Activated CD8-positive, alpha-beta memory T cell treated with anti-CD3 and anti-CD28 coated beads, Interleukin-2, amount 50 U/mL, for 24 hours (primary cell): ENCODE measurements around the gene FNDC3B.

Experiments used
- DNase-seq: peaks from one replicate; pipeline ENCODE4 v3.0.0-alpha.2; 2020; ENCODE audit errors: extremely low read depth

The FNDC3B gene

DNA sequence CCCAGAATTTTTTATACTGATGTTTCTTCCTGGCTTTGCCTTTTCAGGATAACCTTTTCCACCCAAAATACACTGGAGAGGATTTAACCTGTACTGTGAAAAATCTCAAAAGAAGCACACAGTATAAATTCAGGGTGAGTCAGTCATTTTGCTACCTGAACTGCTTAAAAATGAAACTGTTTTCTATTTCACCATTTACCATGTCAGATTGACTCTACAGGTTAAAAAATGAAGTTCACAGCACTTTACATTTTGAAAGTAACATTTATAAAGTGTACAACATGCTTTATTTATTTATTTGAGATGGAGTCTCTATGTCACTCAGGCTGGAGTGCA is 293.6 kb downstream of the FNDC3B start:
- DNase-seq = no peak

DNA sequence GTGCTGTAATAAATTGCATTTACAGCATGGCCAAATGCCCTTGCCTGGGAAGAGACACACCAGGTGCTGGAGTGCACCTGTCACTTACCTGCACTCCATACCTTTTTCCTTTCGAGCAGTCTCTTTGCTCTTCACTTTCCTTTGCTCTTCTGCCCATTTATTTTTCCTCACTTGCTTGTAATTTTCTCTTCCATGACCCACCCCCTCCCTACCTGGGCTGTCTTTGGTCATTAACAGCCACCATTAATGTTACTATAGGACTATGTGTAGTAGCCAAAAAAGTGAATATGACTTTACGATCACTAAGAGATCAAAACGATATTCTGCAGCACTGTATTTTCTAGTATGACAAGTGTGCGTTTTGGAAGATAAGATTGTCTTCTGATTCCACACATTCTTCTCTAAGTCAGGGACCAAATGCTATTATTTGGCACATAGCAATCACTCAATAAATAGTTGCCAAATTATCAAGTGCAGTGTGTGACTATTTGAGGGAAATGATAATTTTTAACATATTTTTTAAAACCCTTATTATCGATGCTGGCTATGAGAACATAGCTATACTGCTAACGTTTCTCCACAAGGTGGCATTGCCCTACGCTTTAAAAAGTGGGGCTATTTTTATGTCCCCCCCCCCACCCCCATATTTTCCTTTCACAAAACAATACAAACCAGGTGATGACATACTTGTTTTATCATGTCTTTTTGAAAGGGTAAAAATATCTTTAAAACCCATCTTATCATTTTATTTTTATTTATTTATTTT is 294.5 kb downstream of the FNDC3B start:
- no peak for DNase-seq

DNA sequence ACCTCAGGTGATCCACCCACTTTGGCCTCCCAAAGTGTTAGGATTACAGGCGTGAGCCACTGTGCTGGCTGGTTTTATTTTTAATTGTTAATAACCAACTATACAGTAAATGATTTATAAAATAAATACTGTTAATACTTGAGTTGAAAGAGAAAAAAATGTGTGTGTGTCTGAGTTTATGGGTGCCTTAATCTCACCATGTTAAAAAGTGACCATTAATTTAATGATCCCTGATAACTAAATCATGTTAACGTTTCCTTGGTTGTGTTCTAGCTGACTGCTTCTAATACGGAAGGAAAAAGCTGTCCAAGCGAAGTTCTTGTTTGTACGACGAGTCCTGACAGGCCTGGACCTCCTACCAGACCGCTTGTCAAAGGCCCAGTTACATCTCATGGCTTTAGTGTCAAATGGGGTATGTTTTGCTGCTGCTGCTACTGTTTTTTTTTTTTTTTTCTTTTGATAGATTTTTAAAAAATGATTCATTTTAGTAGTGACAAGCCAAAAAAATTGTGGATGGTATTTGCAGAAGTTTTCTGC is 295.4 kb downstream of the FNDC3B start:
- DNase-seq = no peak

DNA sequence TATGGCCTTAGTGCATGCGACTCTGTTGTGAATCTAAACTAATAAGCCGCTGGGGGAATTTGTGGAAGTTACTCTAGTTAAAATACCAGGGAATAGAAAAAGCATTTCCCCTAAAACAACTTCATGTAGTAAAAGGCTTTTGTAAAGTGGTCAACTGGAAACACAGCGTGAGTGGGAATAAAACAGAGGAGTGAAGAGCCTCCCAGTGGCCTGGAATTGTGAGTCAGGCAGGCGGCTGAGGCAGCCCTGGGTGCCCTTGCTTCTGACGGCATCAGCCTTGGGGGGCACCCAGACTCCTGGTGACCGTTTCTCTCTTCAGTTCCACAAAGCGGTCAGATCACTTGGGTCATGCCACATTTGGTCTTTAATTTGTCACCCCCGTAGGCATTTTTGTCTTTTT is 300.5 kb downstream of the FNDC3B start:
- no peak for DNase-seq

DNA sequence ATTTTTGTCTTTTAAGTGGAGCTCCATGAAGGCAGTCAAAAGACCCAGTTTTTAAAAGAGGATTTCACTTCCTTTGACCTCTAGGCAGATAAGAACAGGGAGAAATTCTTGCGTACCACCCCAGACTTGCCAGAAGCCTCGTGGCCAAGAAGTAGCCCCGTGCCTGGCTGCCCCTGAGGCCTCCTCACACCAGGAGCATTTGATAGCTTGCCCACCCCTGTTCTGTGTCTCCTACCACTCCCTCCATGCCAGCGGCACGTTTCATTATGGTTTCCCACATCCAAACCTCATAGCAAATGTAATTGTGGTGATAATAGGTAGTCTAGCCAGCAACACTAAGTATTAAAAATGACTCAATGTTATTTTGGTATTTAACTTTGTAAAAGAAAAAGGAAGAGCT is 301.2 kb downstream of the FNDC3B start:
- DNase-seq = no peak

DNA sequence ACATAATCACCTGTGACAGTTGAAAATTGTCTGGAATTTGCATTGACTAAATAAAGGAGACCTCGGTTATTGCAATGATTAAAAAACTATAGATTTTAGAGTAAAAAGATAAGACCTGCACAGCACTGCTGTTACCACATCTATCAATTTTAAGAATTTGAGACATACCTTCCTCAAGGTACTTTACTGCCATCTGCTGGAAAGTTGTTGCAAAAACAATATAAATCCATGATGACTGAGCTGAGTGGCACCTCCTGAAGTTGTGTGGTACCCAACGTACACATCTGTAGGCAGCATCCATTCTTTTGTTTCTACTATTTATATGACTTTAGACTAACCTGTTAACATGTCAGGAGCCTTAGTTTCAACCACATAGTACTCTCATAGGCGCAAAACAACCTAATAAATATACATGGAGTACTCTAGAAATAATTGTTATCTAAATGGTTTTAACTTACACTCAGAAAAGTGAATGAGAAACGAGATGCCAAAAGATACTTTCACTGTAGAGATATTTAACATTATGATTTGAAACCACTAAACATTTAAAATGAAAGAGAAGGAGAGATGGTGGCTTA is 302.2 kb downstream of the FNDC3B start:
- no peak for DNase-seq

DNA sequence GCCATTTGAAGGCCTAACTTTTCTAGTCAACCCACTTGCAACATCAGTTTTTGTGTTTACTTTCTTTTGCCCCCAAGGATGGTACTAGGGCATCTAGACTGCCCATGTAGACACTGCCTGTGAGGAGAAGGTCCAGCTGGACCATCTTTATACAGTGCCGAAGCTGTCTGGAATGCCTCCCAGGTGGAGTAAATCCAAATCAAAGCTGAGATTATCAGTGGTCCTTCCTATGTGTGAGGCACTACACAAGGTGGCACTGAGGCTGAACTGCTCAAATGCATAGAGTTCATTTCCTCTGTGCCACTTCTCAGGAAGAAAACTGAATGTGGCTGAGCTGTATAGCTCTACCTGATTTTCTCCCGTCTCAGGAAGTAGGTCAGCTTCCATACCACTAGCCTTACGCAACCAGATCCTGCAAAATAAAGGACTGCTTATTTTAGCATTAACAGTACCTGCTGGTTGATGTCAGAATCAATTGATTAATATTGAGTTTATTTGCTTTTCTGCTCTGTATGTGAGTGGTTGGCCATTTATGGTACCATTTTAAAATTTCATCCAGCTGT is 302.8 kb downstream of the FNDC3B start:
- no peak for DNase-seq

DNA sequence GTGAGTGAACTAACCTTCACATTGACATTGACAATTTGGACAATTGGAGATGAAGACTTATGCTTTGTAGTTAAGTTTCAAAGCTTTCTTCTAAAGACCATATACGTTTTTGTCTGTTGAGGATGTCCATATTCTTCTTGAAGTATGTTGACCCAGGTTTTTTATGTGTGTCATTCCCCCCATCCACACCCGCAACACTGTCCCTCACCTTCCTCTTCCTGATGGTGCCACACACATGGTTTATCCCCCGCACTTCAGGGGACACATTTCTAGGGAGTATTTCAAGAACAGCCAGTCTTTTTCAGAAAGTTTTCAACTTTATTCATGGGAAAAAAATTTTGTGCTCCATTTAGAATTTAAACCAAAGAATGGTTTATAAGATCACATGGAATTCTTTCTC is 303.7 kb downstream of the FNDC3B start:
- DNase-seq = no peak

DNA sequence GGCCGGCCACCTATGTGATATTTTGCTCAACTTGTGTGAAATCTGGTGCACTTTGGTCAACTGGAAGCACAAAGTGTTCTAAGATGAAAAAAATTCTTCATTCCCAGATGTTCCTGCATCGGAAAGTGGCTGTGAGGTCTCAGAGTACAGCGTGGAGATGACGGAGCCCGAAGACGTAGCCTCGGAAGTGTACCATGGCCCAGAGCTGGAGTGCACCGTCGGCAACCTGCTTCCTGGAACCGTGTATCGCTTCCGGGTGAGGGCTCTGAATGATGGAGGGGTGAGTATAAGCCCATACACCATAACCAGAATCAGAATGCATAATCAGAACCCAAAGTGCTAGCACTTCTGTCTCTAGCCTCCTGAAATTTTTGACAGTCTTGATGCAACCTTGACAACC is 304.6 kb downstream of the FNDC3B start:
- no peak for DNase-seq

DNA sequence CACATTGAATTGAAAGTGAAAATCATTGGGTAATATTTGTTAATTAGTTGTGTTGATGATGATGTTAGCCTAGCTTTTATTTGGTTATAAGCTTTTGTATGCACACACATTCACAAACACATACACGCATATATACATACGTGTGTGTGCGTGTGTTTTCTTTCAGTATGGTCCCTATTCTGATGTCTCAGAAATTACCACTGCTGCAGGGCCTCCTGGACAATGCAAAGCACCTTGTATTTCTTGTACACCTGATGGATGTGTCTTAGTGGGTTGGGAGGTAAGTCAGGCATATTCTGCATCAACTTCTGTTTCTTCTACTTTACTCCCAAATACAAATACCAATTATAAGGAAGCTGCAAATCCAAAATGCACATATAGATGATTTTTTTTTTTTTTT is 306.8 kb downstream of the FNDC3B start:
- DNase-seq = no peak

DNA sequence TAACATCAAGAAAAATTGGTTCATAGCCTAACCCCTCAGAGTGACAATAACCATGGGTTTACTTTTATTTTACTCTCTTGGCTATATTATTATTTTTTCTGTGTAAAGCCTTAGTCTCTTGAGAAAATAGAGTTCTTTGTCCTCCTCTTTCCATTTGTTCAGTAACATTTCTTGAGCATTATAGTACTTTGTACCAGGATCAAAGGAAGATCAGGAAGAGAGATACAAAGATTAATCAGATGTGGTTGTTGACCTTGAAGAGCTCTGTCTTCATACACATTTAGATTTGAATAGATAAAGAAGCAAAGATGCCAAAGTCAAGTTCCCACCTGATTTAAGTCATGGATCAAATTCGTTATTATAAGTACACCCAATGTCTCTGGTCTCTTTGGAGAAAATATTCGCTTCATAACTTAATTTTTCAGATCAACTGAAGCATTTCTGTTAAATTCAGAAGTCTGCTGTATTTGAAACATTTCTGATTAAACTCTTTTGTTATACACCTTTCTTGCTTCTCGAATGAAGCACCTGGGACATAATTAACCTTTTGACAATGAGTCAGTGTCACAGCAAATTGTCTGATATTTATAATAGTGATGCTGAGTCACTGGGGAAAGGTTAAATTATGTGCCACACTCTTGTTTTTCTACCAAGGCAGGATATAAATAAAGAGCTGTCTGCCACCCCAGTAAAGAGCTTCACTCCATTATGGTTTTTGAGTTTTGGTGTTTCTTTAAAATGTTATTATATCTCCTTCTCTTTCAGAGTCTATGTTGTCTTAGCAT is 308.7 kb downstream of the FNDC3B start:
- no peak for DNase-seq

DNA sequence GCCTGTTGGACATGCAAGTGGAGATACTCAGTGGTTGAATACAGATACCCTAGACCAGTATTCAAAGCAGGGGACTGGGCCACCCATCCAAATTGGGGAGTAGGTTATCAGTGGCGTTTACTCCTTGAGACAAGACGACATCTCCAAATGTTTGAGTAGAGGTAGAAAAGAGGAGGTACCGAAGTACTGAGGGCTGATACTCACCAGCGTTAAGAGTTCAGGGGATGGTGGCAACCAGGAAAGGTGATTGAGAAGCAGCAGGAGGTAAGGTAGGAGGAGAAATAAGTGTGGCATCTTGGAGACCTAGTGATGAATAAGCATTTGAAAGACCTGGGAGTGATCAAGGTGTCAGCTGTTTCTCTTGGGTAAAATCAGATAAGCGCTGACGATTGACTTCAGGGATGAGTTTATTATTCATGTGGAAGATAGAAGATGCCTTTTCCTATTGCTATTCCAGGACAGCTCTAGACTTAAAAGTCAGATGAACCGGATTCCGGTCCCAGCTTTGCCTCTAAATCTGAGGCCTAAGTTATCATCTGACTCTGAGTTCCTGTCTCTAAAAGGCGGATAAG is 312.6 kb downstream of the FNDC3B start:
- DNase-seq = no peak

DNA sequence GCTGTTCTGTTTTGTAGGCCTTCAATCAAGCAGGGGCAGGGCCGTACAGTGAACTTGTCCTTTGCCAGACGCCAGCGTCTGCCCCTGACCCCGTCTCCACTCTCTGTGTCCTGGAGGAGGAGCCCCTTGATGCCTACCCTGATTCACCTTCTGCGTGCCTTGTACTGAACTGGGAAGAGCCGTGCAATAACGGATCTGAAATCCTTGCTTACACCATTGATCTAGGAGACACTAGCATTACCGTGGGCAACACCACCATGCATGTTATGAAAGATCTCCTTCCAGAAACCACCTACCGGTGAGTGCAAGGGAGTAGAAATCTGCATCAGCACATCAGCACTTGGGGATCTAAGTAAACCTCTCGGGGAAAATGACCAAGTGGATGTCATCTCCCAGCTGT is 313.4 kb downstream of the FNDC3B start:
- DNase-seq = no peak

DNA sequence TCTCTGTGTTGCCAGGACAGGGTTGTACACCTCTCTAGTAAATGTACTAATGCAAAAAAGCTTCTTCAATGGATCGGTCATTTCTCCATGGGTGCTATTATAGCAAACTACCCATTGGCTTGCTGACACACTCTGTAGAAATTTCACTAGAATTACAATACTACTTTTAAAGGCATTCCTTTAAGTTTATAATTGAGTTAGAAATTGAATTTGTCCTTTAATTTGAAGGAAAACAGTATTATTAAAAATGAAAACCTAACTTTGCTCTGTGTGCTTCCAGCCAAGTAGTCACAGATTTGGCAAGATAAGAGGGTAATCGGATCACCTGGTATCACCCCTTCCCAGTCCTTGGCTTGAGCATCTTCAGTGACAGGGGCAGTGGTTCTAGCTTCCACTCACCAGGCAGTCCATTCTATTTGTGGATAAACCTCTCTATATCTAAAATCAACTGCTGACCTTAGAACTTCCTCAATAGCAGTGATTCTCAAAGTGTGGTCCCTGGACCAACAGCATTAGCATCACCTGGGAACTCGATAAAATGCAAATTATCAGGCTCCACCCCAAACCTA is 315.6 kb downstream of the FNDC3B start:
- DNase-seq = no peak

DNA sequence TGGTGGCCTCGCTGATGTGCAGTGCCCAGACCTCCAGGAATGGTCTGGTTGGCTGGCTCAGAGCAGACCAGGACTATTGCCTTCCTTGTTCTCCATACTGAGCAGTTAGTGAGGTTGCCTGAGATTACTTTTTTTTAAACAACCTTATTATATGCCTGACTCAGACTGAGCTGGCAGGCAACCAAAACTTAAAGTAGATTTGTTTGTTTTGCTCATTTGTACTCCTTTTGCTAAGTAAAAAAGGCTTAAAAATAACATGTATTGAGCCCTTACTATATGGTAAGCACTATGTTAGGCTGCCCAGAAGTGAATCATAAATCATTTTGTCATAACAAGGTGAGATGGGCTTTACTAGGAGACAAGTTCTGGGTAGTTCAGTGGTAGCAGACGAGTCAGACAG is 316.5 kb downstream of the FNDC3B start:
- no peak for DNase-seq

DNA sequence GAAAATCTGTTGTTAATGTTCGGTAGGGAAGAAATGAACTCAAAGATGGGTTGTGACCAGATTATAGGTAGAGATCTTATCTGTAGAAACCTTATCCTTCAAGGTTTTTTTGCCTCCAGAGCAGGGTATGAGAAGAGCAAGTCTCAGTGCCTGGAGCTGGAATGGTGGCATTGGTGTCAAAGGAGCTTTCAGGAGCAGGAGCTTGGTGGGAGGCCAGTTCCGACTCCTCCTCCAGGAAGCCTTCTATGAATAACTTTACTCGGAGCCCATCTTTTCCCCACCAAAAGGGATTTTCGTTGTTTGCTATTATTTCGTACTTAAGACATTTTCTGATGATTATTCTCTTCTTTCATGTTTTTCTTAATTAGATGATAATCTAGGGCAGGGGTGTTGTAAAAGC is 317.0 kb downstream of the FNDC3B start:
- no peak for DNase-seq

DNA sequence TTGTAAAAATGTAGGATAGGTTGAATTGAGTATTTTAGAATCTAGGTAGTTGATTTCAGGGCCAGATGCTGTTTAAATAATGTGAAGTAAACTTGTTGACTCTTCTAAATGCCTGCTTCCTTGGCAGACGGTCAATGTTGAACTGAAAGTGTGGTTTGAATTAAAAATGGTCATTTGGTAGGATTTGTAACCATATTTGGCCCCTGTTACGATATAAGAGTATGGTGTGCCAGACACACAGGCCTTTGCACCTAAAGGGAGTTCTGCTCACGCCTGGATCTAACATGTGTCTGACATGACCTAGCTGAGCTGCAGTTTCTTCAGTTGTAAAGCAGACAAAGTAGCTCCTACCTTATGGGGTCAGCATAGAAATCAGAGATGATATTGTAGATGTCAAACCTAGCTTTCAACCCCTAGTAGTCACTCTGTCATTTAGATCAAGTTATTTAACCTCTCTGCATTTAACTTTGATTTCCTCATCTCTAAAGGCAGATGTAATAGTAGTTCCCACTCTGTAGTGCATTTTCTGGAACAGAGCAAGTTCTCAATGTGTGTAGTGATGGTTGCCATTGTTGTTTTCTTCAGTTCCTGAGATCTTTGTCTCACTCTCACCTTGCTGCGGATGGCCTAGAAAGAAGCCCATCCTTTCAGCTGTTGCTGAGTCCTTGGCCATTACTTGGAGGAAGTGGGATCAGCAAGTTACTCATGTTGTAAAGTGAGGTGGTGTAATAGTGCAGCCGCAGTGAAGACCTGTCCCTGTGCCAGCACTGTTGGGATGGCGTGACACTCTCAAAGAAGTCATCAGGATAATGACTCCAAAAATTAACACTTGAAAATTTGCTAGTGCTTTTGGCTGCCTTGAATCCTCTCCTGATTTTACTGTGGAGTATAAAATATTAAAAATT is 318.7 kb downstream of the FNDC3B start:
- no peak for DNase-seq

DNA sequence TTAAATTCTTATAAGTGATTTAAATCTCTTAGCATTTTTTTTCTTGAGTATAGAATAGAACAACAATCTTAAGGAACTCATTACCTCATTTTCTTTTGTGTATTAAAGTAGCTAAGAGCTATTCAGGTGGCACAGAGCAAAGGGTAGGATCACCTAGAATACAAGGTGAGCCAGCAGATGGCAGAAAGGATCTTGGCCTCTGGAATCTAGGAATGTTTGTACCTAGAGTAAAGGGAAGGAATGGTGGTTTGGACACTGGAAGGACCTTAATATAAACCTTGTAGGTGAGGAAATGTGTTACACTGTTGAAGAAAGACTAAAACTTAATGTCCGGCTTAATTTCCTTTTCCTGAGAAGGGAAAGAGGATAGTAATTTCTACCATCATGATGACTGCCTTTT is 319.9 kb downstream of the FNDC3B start:
- DNase-seq = no peak

DNA sequence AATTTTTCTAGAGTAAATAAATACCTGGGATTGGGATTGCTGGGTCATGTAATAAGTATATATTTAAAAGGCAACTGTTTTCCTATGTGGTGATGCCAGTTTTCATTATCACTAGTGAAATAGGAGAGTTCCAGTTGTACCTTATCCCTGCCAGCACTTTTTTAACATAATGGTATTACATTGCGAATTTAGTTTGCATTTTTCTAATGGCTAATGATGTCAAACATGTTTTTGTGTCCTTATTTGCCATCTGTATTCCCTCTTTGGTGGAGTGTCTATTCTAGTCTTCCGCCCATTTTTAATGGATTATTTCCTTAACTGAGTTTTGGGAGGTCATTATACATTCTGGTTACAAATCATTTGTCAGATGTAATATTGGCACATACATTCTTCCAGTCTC is 320.6 kb downstream of the FNDC3B start:
- no peak for DNase-seq

DNA sequence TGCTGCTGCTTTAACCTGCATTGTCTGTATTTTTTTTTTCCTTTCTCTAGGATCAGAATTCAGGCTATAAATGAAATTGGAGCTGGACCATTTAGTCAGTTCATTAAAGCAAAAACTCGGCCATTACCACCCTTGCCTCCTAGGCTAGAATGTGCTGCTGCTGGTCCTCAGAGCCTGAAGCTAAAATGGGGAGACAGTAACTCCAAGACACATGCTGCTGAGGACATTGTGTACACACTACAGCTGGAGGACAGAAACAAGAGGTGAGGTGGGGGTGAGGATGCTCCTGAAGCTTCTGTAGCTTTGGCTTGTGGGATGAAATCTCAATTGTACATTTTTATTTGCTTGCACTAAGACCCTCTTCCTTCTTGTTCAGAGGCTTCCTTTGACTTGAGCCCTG is 323.2 kb downstream of the FNDC3B start:
- no peak for DNase-seq
